Stimulated activated CD8-positive, alpha-beta memory T cell treated with anti-CD3 and anti-CD28 coated beads, Interleukin-2, amount 100 ng/mL, for 1 hour (primary cell): ENCODE data around the gene PPP1R14D.

Experiments used
- DNase-seq, 2 donors: peaks; one replicate each; pipeline ENCODE4 v3.0.0-alpha.2; 2020; ENCODE audit warnings: low read depth in 2 of 2

PPP1R14D gene

DNA sequence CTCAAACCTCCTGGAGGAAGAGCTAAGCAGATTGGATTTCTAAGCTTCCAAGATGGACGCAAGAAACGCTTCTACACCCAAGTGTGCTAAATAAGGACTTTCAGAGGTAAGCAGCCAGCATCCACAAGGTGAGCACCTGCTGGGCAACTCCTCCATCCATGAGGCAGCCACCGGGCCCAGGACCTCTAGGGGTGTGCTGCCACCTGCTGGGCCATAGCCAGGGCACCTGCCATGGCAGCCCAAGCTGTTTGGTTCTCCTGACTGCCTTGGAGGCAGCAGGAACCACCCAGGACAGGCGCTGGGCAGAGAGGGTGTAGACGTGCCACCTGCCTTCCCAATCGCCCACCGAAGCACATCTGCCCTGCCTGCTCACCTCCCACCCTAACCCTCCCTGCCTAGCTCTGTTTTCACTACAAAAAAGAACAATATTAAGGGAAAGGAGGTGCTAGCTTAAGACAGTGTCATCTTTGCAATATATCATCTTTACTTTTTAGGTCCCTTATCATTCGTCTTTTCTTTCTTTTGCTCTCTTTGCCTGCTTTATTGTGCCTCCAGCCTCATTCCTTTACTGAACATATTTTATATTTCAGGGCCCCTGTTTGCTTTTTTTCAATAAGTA, 45.8 kb downstream of the PPP1R14D start:
- peak; percentile 59 to 65 for DNase-seq

DNA sequence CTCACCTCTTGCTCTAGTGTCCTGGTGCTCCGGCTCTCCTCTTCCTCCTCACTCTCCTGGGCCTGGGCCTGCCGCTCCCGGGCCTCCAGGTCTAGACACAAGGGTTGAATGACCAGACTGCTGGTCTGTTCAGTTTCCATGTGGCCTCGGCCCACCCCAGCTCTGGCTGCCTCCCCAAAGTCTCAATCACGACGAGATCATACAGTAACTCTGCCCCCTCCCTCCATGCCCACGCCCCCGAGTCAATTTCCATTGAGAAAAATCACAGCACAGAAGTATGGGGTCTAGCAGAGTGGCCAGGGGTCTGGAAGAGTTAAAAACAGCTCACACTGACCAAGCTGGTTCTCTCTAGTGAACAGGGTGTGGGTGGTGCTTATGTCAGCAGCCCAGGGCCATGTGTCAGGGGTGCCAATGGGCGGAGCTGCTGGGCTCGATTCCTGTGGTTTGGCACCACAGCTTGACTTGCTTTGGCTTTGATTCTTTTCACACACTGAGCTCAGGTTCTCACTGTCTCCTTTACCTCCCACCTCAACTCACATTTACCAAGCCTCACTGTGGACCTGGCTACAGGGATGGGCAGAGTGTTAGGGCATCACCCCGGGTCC, 51.9 kb downstream of the PPP1R14D start:
- DNase-seq: peak in 1 of 2 donors; percentile 31

DNA sequence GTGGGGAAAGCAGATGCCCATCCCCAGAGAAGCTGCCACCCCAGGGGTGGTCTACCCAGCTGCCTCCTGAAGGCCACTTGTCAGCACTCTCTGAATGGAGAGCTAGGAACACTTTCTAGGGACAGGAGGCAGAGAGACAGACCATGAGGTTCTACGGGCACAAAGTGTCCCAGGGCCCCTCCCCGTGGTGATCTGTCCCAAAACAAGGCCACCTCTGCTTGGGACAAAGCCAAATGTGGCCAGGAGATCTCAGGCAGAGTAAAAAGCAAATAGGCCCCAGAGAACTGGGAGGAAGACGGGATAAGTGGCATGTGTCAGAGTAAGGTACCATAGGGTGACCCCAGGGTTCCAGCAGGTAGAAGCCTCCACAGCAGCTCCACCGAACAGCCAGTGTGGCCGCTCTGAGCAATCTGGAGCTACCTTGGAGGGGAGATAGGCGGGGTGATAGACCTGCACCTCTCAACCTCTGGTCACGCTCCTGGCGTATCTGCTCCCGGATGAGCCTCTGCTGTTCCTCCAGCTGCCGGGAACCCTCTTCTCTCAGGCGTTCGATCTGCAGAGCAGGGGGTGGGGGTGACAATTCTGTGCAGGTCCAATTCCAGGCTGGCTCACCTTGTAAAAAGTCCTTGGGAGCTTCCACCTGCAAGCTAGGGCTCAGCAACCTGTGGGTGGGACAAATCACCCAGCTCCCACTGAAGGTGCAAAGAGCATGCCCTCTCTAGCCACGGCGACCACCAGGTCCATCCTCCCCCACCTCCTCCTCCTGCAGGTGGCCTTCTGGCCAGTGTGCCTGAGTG, 52.6 kb downstream of the PPP1R14D start:
- no peak for DNase-seq

DNA sequence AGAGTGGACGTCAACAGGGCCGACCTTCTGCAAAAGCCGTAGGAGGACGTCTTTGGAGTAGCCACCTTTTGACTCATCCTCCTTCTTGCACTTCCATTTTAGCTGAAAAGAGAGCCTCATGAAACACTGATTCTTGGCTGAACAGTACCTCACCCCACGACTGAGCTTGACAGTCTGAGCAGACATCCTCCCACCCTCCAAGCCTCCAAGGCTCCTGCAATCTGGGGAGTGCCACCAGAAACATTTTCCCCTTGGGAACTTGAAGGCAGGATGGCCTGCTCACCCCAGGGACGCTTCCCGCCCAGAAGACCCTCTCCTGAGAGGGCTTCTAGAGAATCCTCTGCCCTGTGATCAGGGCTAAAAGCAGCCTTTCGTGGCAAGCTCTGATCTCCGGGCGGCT, 53.5 kb downstream of the PPP1R14D start:
- DNase-seq: no peak

DNA sequence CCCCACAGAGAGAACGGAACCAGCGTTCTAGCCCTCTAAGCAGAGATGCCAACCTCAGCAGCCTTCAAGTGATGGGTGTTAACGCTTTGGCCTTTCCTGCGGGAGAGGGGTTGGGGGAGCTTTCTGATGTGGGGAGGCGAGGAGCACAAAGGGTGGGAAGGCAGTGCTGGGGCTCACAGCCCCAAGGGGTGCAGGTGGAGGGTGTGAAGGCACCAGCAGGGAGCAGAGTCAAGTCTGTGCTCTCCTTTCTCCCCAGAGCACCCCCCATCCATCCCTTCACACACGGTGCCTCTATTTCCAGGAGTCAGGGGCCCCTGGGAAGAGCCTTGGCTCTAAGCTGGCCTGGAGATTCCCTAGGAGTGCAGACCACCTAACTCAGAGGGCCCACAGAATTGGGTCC, 54.6 kb downstream of the PPP1R14D start:
- no peak for DNase-seq

DNA sequence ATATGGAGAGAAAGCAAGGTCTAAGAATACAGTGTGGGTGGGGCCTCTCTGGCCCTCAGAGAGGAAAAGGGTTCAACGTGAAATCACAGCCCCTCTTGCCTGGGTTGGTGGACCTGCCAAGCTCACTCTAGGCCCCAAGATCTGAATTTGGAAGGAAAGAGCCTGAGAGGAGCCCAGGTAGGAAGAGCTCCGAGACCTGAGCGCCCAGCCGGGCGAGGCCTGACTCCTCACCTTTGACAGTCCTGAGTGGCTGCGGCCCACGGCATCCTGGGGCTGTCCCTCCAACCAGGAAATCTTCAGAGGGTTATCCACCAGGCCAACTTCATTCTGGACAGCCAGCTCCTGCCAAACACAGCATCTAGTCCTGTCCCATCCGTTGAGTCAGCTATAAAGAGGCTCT, 55.0 kb downstream of the PPP1R14D start:
- no peak for DNase-seq

DNA sequence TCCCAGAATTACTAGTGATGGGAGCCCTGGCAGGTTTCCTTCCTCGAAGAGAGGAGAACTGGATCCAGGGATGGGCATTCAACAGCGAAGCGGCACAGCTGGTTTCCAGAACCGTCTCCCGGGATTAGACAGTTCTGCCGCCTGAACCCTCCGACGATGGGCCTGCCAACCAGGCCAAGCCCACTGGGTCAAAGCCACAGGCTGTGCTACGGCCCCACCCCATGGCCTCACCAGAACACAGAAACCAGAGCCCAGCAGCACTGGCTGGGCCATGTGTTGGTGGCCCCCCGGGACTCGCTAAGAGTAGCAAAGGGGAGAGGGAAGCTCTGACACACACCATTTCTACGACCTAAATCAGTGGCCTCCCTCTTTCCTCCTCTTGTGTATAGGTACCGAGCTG, 56.5 kb downstream of the PPP1R14D start:
- no peak for DNase-seq

DNA sequence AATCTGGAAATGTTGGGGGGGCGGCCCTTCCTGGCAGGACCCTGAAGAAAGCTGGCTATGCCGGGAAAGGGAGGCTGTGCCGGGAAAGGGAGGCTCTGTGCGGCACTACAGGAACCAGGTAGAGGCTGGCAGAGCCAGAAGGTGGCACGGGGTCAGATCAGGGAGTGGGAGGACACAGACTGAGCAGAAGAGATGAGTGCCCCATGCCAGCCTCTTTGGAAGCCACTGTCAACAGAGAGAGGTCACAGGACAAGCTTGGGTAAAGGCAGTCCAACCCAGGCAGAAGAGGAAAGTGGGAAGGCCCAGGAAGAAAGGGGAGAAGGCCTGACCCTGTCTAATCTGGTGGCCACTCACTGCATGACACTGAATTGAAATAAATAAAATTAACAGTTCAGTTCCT, 57.3 kb downstream of the PPP1R14D start:
- DNase-seq: no peak

DNA sequence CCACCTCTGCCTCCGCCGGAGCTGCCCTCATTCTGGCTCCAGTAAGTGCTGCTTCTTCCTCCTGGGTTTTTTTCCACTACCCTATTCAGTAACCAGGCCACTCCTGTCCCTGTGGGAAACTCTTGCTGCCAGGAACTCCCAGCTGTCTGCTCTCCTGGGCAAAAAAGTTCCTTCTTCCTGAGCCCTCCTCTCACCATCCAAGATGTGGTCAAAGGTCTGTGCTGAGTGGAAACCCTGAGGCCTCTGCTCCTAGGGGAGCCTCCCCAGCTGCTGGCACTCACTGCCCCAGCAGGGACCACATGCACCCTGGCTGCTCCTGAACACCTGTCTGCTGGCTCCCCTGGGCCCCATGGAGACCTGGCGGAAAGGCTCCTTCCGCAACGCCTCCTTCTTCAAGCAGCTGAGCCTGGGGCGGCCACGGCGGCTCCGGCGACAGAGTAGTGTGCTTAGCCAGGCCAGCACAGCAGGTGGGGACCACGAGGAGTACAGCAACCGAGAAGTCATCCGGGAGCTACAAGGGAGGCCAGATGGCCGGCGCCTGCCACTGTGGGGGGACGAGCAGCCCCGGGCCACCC, 58.3 kb downstream of the PPP1R14D start:
- DNase-seq: no peak

DNA sequence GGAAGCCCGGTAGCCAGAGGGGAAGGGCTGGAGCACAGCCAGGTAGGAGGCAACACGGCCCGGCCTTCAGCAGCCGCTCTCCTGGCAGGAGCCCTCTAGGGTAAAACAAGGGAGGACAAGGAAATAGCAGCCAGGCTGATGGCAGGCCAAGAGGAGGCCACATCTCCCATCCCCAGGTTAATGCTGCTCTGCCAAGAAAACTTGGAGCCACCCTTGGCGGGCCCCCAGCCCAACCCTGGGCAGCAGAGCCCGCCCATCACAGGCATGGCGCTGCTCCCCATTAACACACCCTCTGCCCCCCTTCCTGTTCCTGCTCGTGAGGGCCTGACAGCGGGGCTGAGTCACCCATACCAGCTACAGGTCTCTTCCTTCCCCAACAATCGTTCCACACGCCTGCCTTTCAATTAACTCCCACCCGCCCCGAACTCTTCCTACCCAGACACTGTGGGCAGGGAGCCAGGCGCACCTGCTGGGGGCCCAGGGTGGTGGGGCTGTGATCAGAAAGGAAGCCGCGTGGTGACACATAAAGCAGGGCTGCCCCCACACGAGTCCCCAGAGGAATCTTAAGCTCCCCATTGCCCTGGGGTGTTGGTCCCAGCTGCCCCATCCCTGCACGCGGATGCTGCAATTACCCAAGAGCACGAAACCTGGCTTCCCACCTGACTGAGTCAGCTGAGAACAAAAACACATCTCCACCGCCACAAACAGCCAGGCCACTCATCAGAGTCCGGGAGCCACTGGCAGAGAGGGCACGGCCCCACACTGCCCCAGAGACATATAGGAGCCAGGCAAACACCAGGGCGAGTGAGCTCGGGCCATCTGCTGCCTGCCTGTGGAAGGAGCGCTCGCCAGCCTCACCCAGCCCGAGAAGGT, 59.0 kb downstream of the PPP1R14D start, which contains the start of gene C15orf62:
Gene C15orf62 (plus strand): TSS at position 707 of the 873 bp plus-strand sequence. CDS start 516 bp downstream, outside the sequence.
- DNase-seq: peak in 1 of 2 donors; percentile 34

DNA sequence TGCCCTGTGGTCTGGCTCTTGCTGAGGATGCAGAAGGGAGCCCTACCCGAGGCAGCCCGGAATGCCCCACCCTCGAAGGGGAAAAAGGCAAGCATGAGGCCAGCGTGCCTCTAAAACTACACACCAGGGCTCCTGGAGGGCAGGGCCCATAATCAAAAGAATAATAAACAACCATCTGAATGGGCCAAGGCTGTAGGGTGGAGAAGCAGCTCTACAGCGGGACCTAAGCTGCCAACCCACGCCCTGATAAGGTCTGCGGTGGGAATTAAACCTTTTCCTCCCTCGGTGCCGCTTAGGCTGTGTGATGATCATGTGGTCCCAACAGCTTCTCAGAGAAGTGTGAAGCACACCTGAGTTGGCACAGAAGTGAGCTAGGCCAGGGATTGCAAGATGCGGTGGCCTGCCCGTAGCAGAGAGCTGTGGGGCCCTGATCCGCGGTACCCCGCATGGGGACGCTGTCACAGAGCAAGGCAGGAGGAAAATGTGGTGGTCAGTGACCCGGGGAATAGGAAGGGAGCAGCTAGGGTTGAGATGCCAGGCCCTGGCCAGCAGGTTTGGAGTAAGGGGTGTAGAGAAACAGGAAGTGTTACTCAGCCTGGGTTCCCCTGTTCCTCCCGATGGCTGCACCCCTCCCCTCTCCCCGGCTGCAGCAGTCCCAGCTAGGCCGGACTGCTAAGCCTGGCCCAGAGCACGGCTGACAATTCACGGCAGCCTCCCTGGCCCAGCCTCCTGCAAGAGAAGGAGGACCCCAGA, 59.8 kb downstream of the PPP1R14D start:
- DNase-seq: no peak

DNA sequence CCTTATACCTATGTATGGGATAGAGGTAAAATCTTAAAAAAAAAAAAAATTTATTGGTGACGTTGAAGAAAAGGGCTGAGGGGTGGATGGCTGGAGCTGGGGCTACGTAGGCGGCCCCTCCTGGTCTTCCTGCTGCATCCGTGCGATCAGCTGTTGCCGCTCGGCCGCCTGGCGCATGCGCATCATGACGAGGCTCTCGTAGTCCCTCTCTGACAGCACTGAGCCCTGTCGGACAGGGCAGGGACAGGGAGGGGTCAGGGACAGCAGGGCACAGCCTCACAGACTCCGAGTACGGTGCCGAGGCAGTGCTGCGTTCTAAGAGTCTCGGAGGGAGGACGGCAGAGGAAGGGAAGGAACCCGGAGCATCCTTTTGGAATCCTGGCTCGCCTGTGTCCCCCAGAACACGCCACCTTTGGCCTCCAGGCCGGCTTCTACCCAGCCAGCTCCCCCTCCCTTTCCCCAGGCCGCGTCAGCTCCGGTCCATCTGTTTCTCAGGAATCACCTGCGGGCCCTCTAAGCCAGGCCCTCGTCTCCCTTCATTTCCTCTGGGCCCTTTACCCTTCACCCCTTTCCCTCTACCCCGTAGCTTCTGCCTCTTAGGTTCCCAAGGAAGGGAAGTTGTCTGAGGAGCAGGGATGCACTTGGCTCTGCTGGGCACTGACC, 60.5 kb downstream of the PPP1R14D start:
- no peak for DNase-seq

DNA sequence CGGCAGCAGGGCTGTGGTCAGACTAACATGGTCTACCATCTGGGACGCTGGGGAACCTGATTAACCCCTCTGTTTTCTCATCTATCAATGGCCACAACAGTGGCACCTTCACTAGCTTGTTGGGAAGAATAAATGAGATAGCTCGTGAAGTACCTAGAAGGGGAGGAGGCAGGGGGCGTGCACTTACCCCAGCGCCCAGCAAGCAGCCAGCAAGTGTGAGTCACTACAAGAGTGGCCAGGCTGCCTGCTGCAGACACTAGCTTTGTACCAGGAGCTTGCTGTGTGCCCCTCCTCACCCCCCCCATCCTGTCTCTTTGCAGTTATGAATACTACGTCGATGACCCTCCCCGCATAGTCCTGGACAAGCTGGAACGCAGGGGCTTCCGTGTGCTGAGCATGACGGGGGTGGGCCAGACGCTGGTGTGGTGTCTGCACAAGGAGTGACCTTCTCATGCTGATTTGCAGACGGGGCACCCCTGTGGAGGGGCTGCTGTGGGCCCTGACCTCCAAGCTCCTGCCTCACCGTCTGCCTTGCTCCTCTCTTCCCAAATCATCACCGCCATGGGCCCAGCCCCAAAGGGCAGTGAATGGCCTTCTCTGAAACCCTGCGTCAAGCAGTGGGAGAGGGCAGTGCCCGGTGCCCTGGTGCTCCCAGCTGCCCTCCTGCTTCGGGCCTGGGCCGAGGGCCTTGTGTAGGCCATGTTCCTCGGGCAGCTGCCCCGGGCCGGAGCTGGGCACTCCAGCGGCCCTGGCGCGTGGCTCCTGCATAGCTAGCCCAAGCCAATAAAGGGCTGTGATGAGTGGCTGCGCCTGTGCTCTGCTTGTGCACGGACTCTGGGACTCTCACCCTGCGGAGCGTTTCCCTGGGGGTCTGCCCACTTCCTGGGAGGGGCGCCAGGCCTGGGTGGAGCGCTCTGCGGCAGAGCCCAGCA, 61.3 kb downstream of the PPP1R14D start:
- DNase-seq: no peak

DNA sequence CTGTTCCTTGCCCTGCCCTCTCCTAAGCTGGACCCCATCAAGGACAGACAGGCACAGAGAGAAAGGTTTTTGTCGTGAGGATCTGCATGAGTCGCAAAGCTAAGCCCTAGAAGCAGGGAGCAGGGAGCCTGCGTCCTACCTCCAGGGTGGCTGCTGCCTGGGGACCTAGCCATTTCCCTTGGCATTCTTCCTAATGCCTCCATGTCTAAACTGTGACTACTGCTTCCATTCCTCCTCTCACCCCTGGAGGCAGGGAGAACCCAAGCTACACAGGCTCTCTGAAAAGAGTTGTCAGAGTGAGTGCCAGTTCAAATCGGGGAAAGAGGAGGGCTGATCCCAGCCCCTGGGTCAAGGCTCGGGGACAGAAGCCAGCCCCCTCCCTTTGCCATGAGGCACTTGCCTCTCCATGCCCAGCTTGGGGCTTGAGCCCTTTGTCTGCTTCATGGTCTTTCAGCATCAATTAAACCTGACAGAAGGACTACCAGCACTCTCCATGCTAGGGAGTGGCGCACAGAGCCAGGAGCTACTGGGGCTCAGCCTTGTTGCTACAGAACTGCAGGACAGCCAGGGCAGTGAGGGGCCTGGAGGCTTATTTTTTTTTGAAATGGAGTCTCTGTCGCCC, 62.2 kb downstream of the PPP1R14D start:
- DNase-seq: no peak
